ENCODE measurements around the gene CACNG4.

The CACNG4 gene

GRCh38 chr17:67055811-67056745, 91.6 kb downstream of the CACNG4 start:
- DNase-seq (ENCODE audit: low read depth in 1 of 2, low spot score in 1 of 2) = no peak

DNA sequence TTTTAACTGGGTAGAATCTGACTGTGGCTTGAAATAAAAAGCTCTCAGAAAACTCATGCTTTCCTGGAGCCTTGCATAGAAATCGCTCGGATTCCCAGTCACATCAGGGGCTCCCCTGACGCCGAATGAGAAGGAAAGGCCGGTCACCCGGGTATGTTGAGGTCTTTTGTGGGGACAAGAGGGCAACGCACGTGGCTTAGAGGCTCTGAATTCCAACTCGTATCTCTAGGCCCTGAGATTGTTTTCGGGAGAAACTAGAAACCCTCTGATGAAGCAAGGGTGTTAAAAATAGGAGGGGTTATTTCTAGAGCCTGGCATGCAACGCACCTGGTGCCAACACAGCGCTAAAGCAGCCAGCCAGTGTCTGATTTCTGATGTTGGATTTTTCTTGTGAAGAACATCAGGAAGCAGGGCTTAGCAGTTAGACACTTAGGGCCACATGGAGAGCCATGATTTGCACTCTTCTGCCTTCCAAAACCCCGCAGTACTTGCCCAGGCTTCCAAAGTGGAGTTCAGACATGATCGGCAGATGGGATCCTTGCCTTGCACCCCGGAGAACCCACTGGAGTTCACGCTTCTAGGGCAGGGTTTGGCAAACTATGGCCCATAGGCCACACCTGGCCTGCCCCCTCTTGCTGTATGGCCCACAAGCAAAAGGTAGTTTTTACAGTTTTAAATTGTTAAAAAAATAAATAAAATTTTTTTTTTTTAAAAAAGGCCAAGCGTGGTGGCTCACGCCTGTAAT, 92.4 kb downstream of the CACNG4 start:
- no peak for DNase-seq (ENCODE audit: low read depth in 1 of 2, low spot score in 1 of 2)

- no peak for DNase-seq (ENCODE audit: low read depth in 1 of 2, low spot score in 1 of 2)
Observed at GRCh38 chr17:67058036-67058435, 93.5 kb downstream of the CACNG4 start.

DNA sequence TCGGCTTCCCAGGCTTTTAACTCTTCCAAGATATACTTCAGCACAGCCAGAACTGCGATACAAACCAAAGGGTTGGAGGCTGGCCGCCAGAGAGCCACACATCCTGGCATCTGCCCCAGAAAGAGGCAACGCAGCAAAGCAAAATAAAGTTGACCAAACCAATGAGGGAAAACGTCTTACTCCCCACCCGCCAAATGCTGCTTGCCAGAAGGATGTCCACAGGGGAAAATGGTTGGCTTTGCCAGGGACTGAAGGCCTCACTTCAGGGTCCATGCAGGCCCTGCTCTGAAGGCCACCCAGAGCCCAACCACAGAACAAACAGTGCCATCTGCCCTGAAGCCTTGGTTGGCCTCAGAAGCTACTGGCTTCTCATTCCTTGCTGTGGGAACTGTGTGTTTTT, 94.9 kb downstream of the CACNG4 start:
- no peak for DNase-seq (ENCODE audit: low read depth in 1 of 2, low spot score in 1 of 2)

- no peak for DNase-seq (ENCODE audit: low read depth in 1 of 2, low spot score in 1 of 2)
Observed at GRCh38 chr17:67063141-67063540, 98.6 kb downstream of the CACNG4 start.

GRCh38 chr17:67066717-67067116, 102.2 kb downstream of the CACNG4 start:
- no peak for DNase-seq (ENCODE audit: low read depth in 1 of 2, low spot score in 1 of 2)

- DNase-seq (ENCODE audit: low read depth in 1 of 2, low spot score in 1 of 2) = no peak
Observed at GRCh38 chr17:67067571-67068482, 103.3 kb downstream of the CACNG4 start.

DNA sequence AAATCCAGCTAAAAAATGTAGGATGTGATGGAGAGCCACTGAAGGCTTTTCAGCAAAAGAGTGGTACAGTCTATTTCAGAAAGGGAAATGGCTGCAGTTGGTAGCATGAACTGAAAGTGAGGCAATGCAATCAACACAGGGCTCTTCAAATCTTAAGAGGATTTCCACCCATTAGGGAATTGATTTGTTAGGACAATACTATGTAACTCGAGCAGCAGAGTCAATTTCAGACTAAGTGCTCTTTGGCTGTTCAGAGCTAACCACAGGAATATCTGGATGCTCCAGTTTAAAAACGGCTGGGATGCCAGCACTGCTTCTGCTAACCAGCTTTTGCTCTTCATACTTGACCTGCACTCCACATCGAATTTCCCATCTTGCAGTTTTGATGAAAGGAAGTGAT, 104.5 kb downstream of the CACNG4 start:
- no peak for DNase-seq (ENCODE audit: low read depth in 1 of 2, low spot score in 1 of 2)

DNA sequence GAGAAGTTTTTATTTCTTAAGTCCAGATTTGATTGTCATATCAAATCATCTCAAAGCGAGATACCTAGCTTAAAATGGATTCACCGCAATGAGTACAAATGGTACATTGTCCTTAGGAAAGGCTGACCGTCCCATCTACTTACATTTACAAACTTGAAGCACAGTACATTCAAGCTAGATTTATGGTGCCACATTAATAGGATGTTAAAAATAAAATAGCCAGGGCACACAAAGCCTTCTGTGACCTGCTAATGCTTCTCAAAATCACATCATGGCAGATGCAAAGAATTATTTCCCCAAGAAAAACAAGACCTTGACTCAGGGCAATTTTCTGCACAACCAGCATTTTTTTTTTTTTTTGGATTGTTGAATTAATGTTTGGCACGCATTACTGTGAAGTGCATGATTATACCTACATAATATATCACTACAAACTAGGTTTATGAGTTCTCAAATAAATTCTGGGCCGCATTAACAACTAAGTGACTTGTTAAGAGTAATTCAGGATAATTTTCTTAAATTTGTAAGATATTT, 105.2 kb downstream of the CACNG4 start:
- DNase-seq (ENCODE audit: low read depth in 1 of 2, low spot score in 1 of 2) = no peak

- DNase-seq (ENCODE audit: low read depth in 1 of 2, low spot score in 1 of 2) = no peak
Observed at GRCh38 chr17:67071595-67071994, 107.1 kb downstream of the CACNG4 start.

- DNase-seq (ENCODE audit: low read depth in 1 of 2, low spot score in 1 of 2) = no peak
Observed at GRCh38 chr17:67072885-67073284, 108.4 kb downstream of the CACNG4 start.

GRCh38 chr17:67074781-67075180, 110.3 kb downstream of the CACNG4 start:
- no peak for DNase-seq (ENCODE audit: low read depth in 1 of 2, low spot score in 1 of 2)

GRCh38 chr17:67076290-67076689, 111.8 kb downstream of the CACNG4 start:
- DNase-seq (ENCODE audit: low read depth in 1 of 2, low spot score in 1 of 2) = no peak

DNA sequence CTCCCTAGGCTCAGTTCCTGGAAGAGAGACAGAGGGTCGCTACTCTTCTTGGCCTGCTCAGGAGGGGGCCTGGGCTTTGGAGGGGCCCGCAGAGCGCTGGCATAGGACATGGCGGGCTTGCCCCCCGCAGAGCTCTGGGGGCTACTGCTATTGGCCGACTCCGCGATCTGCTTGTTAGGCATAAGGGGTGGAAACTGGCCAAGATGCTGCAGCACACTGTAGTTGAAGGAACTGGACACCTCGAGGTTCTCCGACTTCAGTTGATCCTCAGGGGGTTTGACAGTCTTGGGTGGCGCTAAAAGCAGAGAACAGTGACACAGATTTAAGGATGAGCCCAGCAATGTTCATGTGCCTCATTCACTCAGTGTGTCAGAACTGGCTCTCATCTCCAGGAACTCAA, 113.8 kb downstream of the CACNG4 start:
- DNase-seq (ENCODE audit: low read depth in 1 of 2, low spot score in 1 of 2) = no peak

DNA sequence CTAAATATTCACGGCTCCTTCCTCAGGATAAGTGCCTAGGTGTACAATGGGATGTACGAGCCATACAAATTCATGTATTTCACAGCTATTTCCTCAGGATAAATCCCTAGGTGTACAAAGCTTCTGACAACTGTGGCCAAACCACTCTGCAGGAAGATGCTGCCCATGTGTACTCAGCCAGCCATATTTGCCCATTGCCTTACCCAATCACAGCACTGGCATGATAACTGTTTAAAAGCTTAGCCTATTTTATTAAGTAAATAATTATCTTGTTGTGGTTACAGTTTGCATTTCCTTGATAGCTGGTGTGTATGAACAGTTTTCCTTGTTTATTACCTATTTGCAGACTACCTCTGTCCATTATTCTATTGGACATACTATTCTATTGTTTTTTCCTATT, 115.0 kb downstream of the CACNG4 start:
- no peak for DNase-seq (ENCODE audit: low read depth in 1 of 2, low spot score in 1 of 2)

DNA sequence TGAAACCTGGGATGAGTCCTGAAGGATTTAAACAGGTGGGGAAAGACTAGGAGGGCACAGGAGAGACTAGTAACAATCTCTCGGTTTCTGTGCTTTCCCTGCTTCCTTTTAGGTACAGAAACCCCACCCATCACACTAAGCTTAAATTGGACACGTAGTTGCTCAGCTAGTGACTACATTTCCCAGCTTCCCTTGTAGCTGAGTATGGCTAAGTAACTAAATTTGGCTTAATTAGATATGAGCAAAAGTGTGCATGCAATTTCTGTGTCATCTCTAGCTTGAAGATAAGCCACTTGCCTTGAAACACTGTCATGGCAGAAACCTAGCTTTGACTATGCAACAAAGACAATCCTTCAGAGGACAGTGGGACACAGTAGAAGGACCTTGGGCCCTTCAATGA, 116.3 kb downstream of the CACNG4 start:
- DNase-seq (ENCODE audit: low read depth in 1 of 2, low spot score in 1 of 2) = no peak

DNA sequence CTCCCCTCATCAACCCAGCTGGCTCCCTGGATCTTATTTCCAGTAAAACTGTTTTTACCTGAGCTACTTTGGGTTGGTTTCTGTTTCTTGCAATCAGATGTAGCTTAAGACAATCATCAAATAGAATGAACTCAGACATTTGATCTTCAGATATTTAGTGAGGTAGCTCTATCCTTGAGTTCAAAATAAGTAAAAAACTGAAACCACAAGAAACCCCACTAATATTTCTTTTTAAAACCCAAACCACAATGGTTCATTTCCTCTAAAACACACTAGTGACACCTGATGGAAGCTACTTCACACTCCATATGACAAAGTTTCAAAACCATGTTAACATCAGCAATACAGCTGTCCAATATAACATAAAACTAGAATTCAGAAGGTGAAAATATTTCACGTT, 117.6 kb downstream of the CACNG4 start:
- DNase-seq (ENCODE audit: low read depth in 1 of 2, low spot score in 1 of 2) = no peak
